ENCODE results near the gene VASH2. TPM values are rescaled to one million over a fixed set of nuclear protein-coding genes. Genes with fewer than 3 reads are reported as not detected.

VASH2 gene
- total RNA-seq, 1 donor from 2014 or later: not detected

DNA sequence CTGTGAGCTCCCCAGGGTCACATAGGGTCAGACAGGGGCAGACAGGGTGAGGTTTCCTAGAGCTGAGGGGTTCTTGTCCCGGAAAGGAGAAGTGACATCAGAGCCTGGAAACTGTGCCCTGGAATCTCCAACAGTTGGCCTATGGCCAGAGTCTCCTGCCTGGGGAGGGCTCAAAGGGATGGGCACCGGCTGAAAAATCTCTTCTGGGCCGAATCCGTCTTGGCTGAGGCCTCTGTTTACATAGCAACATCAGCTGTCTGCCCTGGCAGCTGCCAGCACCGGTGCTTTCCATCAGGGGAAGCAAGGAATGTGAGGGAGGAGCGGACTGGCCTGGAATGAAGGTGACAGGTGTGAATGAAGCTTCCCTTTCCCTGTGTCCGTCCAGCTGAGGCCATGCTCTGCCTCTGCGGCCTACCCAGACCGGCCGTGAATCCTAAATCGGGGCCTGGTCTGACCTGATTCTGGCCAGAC lies 30.7 kb downstream of the VASH2 start:
- DNase-seq (ENCODE audit: low read depth) (peak; percentile 20), FAIRE-seq (no peak)
- TF ChIP-seq, protein P1, sequence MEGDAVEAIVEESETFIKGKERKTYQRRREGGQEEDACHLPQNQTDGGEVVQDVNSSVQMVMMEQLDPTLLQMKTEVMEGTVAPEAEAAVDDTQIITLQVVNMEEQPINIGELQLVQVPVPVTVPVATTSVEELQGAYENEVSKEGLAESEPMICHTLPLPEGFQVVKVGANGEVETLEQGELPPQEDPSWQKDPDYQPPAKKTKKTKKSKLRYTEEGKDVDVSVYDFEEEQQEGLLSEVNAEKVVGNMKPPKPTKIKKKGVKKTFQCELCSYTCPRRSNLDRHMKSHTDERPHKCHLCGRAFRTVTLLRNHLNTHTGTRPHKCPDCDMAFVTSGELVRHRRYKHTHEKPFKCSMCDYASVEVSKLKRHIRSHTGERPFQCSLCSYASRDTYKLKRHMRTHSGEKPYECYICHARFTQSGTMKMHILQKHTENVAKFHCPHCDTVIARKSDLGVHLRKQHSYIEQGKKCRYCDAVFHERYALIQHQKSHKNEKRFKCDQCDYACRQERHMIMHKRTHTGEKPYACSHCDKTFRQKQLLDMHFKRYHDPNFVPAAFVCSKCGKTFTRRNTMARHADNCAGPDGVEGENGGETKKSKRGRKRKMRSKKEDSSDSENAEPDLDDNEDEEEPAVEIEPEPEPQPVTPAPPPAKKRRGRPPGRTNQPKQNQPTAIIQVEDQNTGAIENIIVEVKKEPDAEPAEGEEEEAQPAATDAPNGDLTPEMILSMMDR (IDR thresholded peaks at IDR 0.05; ENCODE audit: insufficient read depth, low read length, severe bottlenecking): no peak
- Histone ChIP-seq H3K4me3 (ENCODE audit: low read depth, low read length) (no peak overlapping the region), H3K27me3 (ENCODE audit: control insufficient read depth, insufficient read depth, low read length) (no peaks in the 10 kb centered on the region), H3K36me3 (ENCODE audit: control insufficient read depth, insufficient read depth, low read length) (no peaks in the 10 kb centered on the region)

DNA sequence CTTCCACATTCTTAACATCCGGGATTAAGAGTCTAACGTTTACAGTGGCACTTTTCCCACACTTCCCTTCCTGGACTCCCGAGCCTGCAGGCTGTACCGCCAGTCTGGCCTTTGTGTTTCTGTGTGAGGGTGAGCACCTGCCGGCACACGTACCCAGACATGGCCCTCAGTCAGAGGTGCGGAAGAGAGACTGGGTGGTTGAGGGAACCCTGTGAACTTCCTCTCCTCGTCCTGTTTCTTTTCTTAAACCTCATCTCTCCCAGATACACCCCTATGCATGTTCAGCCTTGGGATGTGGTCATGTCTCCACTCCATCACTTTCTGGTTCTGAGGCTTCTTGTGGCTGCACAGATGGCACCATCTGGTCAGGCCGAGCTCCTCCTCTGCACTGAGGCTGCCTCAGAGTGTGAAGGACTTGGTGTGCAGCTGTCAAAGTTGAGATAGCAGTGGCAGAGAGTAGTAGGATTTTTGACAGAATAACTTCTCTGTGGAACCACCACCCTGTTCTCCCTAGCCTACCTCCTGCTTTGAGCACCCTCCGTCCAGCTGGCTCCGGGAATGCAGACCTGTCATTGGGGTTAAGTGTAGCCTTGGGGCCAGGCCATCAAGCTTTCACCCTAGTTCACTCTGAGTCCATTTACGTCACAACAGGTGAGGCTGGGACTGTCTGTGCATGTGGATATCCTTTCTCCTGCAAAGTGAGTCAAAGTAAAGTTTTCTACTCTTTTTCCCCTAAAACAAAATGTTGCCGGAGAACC lies 31.4 kb downstream of the VASH2 start:
- Histone ChIP-seq H3K27me3 (ENCODE audit: control insufficient read depth, insufficient read depth, low read length) (no peaks in the 10 kb centered on the region), H3K36me3 (ENCODE audit: control insufficient read depth, insufficient read depth, low read length) (no peaks in the 10 kb centered on the region), H3K4me3 (ENCODE audit: low read depth, low read length) (no peak overlapping the region)
- FAIRE-seq: no peak
- peak; percentile 9 for DNase-seq (ENCODE audit: low read depth)
- TF ChIP-seq, protein P1 (IDR thresholded peaks at IDR 0.05; ENCODE audit: insufficient read depth, low read length, severe bottlenecking): no peak

DNA sequence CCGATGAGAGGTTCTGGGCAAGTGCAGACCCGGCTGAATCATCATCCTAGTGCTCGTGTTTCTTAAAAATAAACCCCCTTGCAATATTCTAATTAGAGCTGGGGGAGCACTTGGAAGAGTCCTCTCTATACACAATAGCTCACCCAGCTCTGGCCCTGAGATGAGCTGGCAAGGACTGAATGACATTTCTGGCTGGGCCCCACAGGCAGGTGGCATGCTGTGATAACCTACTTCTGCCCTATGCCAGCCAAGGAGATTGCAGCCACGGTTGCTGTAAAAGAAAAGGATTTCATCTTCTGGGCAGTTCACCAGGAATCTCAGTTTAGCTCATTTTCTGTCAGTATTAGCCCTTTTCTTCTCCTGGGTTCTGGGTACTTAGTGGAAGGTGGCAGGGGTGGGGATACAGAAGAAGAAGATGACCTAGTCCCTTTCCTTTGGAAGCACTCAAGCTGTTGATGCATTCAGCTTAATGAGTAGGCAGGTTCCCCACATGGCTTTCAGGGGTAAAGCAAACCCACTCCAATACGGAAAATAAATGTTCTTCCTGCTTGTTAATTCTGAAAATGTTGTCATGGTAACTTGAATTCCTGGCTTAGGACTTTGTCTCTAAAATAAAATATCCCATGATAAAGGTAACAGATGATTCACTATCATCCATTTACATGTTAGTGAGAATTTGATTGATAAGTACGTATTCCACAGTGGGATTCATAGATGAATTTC lies 32.2 kb downstream of the VASH2 start:
- TF ChIP-seq, protein P1 (IDR thresholded peaks at IDR 0.05; ENCODE audit: insufficient read depth, low read length, severe bottlenecking): no peak
- FAIRE-seq (no peak), DNase-seq (ENCODE audit: low read depth) (no peak)
- no peak overlapping the region for H3K4me3 ChIP-seq (ENCODE audit: low read depth, low read length)
- no peaks in the 10 kb centered on the region for H3K36me3 ChIP-seq (ENCODE audit: control insufficient read depth, insufficient read depth, low read length)
- no peaks in the 10 kb centered on the region for H3K27me3 ChIP-seq (ENCODE audit: control insufficient read depth, insufficient read depth, low read length)

DNA sequence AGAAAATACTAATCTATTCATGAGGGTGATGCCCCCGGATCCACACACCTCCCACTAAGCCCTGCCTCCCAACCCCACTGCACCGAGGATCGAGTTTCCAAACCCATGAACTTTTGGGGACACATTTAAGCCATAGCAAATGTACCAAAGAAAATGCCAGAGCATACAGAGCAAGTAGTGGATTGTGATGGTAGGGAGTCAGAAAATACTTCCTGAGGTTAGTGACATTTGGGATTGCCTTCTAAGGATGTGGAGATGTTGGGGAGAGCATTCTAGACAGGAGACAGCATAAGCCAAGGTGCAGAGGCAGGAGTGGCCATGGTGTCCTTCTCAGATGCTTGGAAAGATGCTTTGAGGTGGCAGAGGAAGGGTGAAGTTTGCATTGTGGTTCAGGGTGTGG lies 33.1 kb downstream of the VASH2 start:
- no peak for FAIRE-seq
- DNase-seq (ENCODE audit: low read depth): no peak

DNA sequence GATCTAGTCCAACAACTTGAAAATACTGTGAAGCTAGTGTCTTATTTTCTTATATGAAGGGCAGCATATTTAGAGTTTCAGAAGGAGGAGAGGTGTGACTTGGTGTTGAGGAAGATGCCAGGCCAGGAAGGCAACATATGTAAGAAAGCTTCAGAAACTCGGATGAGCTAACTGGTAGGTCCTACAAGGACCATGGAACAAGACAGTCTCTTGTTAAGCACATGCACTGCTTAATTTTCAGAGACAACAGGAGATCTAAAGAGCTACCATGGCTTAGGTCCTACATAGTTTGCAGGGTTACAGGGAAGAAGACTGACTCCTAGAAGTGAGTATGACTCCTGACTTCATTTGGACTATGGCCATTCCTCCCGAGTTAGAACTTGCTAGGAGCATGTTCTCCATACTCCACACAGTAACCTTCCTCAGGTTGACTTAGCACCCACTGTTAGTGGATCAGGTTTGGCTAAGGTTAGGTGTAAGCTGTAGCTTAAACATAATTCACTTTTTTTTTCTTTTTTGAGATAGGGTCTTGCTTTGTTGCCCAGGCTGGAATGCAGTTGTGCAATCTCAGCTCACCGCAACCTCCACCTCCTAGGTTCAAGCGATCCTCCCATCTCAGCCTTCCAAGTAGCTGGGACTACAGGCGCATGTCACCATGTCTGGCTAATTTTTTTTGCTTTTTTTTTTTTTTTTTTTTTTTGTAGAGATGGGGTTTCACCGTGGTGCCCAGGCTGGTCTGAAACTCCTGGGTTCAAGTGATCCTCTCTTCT lies 34.4 kb downstream of the VASH2 start:
- Histone ChIP-seq H3K4me3 (ENCODE audit: low read depth, low read length) (no peak overlapping the region), H3K27me3 (ENCODE audit: control insufficient read depth, insufficient read depth, low read length) (no peaks in the 10 kb centered on the region), H3K36me3 (ENCODE audit: control insufficient read depth, insufficient read depth, low read length) (no peaks in the 10 kb centered on the region)
- DNase-seq (ENCODE audit: low read depth) (peak; percentile 8), FAIRE-seq (no peak)
- TF ChIP-seq, protein P1 (IDR thresholded peaks at IDR 0.05; ENCODE audit: insufficient read depth, low read length, severe bottlenecking): no peak

More for the DNA sequence above, 33.1 kb downstream of the VASH2 start:
- TF ChIP-seq, protein P1 (IDR thresholded peaks at IDR 0.05; ENCODE audit: insufficient read depth, low read length, severe bottlenecking): no peak
- Histone ChIP-seq H3K4me3 (ENCODE audit: low read depth, low read length) (no peak overlapping the region), H3K27me3 (ENCODE audit: control insufficient read depth, insufficient read depth, low read length) (no peaks in the 10 kb centered on the region), H3K36me3 (ENCODE audit: control insufficient read depth, insufficient read depth, low read length) (no peaks in the 10 kb centered on the region)
